Brain microvascular endothelial cell (primary cell): Measurements from ENCODE around the gene LAPTM5.

Experiments used
- DNase-seq: peaks from one replicate; pipeline ENCODE4 v3.0.0-alpha.2; 2020
- H3K27ac ChIP-seq: fragments of 250-450 bp; sonication (Bioruptor Pico); 2 replicates; pipeline ENCODE4 v1.5.1; 2020; ENCODE audit warnings: mild to moderate bottlenecking, moderate library complexity
- H3K27me3 ChIP-seq: fragments of 250-450 bp; sonication (Bioruptor Pico); replicated peaks from 2 replicates; pipeline ENCODE4 v1.5.1; 2020; ENCODE audit warnings: mild to moderate bottlenecking
- H3K36me3 ChIP-seq: fragments of 250-450 bp; sonication (Bioruptor Pico); replicated peaks from 2 replicates; pipeline ENCODE4 v1.5.1; 2020; ENCODE audit warnings: mild to moderate bottlenecking
- H3K4me3 ChIP-seq: 2 replicates; pipeline ENCODE4 v1.5.1; 2011; ENCODE audit warnings: low read depth, mild to moderate bottlenecking, control low read depth, low read length, moderate library complexity
- in situ Hi-C: cut with HindIII; loops from 2 replicates; pipeline ENCODE4 v1.10.0; 2017; ENCODE audit warnings: low sequenced_read_pairs, low pct_ligation_motif_present
- TF ChIP-seq, protein P1 (sequence below): IDR thresholded peaks from 2 replicates; pipeline ENCODE4 v1.5.1; 2011; ENCODE audit warnings: low read depth, mild to moderate bottlenecking, moderate library complexity, low read length, control low read depth, inconsistent platforms; ENCODE audit errors: missing control alignments

The LAPTM5 gene

DNA sequence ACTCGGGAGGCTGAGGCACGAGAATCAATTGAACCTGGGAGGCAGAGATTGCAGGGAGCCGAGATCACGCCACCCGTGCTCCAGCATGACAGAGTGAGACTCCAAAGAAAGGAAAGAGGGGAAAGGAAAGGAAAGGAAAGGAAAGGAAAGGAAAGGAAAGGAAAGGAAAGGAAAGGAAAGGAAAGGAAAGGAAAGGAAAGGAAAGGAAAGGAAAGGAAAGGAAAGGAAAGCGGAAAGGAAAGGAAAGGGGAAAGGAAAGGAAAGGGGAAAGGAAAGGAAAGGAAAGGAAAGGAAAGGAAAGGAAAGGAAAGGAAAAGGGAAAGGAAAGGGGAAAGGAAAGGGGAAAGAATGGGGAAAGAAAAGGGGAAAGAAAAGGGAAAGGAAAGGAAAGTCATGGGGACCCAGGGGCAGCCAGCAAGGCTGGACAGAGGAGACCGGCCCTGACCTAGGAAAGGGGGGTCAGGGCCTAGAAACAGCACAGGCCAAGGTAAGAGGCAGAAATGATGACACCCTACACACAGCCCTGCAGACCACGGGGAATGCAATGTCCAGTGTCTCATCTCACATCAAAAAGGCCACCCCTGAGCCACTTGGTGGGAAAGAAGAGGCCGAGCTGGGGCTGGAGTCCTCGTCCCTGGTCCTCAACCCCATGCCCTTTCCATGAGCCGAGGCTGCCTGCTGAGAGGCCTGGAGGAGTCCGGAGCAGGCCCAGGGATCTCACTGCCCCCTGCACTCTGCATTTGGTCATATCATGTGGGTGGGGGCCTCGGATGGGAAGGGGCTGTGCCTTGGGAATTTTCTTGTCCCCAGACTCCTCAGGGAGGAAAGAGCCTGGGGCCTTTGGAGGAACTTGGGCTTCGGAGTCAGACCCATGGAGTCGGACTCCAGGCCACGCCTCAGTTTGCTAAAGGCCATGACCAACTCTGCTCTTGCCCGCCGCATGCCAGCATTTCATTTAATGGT, 18.8 kb upstream of the LAPTM5 start:
- Histone ChIP-seq H3K27me3 (peaks cover 5% of the 10 kb centered on the region), H3K4me3 (no peak overlapping the region), H3K27ac (no peak overlapping the region), H3K36me3 (no peaks in the 10 kb centered on the region)
- no peak for DNase-seq
- in situ Hi-C loops = no loop called here
- TF ChIP-seq, protein P1, sequence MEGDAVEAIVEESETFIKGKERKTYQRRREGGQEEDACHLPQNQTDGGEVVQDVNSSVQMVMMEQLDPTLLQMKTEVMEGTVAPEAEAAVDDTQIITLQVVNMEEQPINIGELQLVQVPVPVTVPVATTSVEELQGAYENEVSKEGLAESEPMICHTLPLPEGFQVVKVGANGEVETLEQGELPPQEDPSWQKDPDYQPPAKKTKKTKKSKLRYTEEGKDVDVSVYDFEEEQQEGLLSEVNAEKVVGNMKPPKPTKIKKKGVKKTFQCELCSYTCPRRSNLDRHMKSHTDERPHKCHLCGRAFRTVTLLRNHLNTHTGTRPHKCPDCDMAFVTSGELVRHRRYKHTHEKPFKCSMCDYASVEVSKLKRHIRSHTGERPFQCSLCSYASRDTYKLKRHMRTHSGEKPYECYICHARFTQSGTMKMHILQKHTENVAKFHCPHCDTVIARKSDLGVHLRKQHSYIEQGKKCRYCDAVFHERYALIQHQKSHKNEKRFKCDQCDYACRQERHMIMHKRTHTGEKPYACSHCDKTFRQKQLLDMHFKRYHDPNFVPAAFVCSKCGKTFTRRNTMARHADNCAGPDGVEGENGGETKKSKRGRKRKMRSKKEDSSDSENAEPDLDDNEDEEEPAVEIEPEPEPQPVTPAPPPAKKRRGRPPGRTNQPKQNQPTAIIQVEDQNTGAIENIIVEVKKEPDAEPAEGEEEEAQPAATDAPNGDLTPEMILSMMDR = no peak

DNA sequence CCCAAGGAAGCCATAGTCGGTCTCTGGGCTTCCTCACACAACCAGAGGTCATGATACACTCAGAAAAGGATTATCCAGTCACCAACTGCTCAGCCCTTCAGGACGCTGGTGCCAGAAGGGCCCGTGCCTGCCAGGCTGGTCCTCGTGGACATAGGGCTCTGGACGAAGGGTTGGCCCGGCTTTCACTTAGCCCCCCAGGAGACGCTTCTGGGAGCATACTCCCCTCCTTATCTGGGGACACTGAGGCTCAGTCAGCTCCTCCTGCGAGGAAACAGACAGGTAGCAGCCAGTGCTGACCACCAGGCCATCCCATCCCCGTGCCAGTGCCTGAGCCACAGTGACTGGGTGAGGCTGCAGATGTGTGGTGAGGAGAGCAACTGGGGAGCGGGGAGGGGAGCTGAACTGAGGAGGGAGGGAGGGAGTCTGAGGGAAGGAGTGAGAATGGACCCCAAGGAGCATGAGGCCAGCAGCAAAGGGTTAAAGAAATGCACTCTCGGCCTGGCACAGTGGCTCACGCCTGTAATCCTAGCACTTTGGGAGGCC, 17.9 kb upstream of the LAPTM5 start:
- H3K27ac ChIP-seq = no peak overlapping the region
- DNase-seq = no peak
- peaks cover 5% of the 10 kb centered on the region for H3K27me3 ChIP-seq
- TF ChIP-seq, protein P1 = no peak
- in situ Hi-C loops = no loop called here
- no peak overlapping the region for H3K4me3 ChIP-seq
- no peaks in the 10 kb centered on the region for H3K36me3 ChIP-seq

DNA sequence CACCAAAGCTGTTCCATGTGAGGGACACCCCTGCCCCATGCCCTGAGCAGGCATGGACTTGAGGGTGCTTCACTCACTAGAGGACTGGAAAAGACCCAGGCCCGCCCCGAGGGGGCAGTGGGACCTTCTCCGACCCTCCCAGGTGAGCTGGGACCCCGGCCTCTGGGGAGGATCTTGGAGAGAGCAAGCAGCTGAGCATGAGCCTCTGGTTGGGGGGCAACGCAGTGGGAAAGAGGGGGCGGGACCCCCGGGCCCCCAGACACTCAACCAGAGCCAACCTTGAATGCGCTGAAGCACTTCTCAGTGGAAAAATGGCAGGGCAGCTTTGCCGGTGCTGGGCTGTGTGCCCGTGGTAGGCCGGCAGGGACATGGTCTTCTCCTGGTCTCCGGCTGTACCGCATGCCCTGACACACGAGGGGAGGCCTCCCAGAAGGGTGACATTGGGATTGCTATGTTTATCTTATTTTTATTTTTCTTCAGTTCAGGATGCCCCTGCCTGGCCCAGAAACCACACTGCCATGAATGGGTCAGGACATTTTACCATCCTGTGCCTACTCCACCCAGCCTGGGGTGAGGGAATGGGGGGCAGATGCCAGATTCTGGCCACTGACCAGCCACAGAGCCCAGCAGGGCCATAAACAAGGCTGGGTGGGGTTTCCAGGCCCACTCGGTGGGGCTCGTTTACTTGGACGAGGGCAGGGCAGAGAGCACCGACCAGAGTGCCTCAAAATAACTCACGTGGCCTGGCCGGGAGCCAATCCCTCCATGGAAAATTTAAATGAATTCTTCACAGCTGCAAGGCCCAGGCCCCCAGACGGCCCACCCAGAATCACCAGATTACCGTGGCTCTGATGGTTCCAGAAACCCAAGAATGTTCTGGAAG, 17.2 kb upstream of the LAPTM5 start:
- no peaks in the 10 kb centered on the region for H3K36me3 ChIP-seq
- TF ChIP-seq, protein P1 = no peak
- in situ Hi-C loops = no loop called here
- no peak overlapping the region for H3K27ac ChIP-seq
- peaks cover 5% of the 10 kb centered on the region for H3K27me3 ChIP-seq
- no peak overlapping the region for H3K4me3 ChIP-seq
- DNase-seq = no peak

DNA sequence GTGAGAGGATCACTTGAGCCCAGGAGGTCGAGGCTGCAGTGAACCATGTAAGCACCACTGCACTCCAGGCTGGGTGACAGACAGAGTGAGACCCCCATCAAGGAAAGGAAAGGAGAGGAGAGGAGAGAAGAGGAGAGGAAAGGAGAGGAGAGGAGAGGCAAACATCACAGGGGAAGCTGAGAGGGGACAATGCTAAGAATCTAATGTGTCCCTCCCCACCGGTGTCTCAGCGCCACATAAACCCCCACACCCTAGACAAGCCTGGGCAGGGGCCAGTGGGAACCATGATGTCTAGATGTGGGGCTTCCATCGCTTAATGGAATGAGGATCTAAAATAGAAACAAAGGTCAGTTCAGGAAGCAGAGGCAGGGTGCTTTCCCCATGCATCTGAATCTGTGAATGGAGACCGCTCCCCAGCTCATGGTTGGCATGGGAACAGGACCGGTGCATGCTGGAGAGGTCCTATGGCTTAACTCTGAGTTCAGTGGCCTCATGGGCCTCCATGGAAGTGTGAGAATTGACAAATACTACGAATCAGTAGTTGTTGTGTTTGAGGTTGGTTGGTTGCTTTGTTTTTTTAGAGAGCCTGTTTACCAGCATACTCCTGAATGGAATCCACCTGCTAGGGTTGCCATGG, 16.3 kb upstream of the LAPTM5 start:
- Histone ChIP-seq H3K27me3 (peaks cover 5% of the 10 kb centered on the region), H3K36me3 (no peaks in the 10 kb centered on the region), H3K27ac (no peak overlapping the region), H3K4me3 (no peak overlapping the region)
- in situ Hi-C loops = no loop called here
- DNase-seq = no peak
- TF ChIP-seq, protein P1 = no peak

DNA sequence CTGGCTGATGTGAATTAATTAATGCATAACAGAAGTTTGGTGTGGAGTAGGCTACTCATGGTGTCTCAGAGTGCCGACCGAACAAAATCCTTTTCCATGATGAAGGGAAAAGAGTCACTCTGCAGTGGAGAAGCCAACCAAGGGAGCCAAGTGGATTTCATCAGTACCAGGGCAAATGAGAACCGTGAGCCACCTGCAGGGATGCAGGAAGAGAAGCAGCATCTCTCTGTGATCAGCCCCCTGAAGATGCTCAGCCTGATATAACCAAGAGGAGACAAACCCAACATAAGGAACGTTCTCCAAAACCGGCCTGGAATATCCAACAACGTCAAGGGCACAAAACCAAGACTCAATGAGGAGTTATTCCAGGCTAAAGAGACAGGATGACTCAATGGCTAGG, 13.4 kb upstream of the LAPTM5 start:
- Histone ChIP-seq H3K27ac (no peak overlapping the region), H3K27me3 (peaks cover 5% of the 10 kb centered on the region), H3K4me3 (no peak overlapping the region), H3K36me3 (no peaks in the 10 kb centered on the region)
- no peak for DNase-seq
- in situ Hi-C loops = no loop called here
- TF ChIP-seq, protein P1 = no peak
